ENCODE results near the gene MTFMT.

MTFMT gene

GRCh38 chr15:65056868-65057548 is 27.6 kb upstream of the MTFMT start:
- no peaks in the 10 kb centered on the region for H3K36me3 ChIP-seq (ENCODE audit: insufficient read depth, low read length)
- no peak overlapping the region for H3K4me3 ChIP-seq
- TF ChIP-seq FOXP2 (optimal IDR thresholded peaks at IDR 0.05; ENCODE audit: control extremely low read depth, extremely low read length, insufficient read depth) (no peak), EZH2 (IDR thresholded peaks at IDR 0.05) (no peak), POLR2AphosphoS5 (IDR thresholded peaks at IDR 0.05; ENCODE audit: borderline replicate concordance, low read depth, low read length) (no peak)
- H3K9me3 ChIP-seq (ENCODE audit: low read depth, low read length): no peaks in the 10 kb centered on the region
- no peak for DNase-seq (ENCODE audit: low read depth, low spot score)
- no peak overlapping the region for H3K27ac ChIP-seq
- H3K9ac ChIP-seq (ENCODE audit: insufficient read length): no peak overlapping the region

GRCh38 chr15:65056106-65056505 is 26.7 kb upstream of the MTFMT start:
- TF ChIP-seq POLR2AphosphoS5 (IDR thresholded peaks at IDR 0.05; ENCODE audit: borderline replicate concordance, low read depth, low read length) (no peak), EZH2 (IDR thresholded peaks at IDR 0.05) (no peak), FOXP2 (optimal IDR thresholded peaks at IDR 0.05; ENCODE audit: control extremely low read depth, extremely low read length, insufficient read depth) (no peak)
- H3K9me3 ChIP-seq (ENCODE audit: low read depth, low read length): no peaks in the 10 kb centered on the region
- H3K36me3 ChIP-seq (ENCODE audit: insufficient read depth, low read length): no peaks in the 10 kb centered on the region
- no peak overlapping the region for H3K27ac ChIP-seq
- no peak overlapping the region for H3K4me3 ChIP-seq
- no peak for DNase-seq (ENCODE audit: low read depth, low spot score)
- no peak overlapping the region for H3K9ac ChIP-seq (ENCODE audit: insufficient read length)

- Histone ChIP-seq H3K9me3 (ENCODE audit: low read depth, low read length) (no peaks in the 10 kb centered on the region), H3K36me3 (ENCODE audit: insufficient read depth, low read length) (no peaks in the 10 kb centered on the region), H3K27ac (no peak overlapping the region), H3K4me3 (no peak overlapping the region), H3K9ac (ENCODE audit: insufficient read length) (no peak overlapping the region)
- TF ChIP-seq POLR2AphosphoS5 (IDR thresholded peaks at IDR 0.05; ENCODE audit: borderline replicate concordance, low read depth, low read length) (no peak), EZH2 (IDR thresholded peaks at IDR 0.05) (no peak), FOXP2 (optimal IDR thresholded peaks at IDR 0.05; ENCODE audit: control extremely low read depth, extremely low read length, insufficient read depth) (no peak)
- no peak for DNase-seq (ENCODE audit: low read depth, low spot score)
These were observed 25.9 kb upstream of the MTFMT start for GRCh38 chr15:65055201-65055870.

GRCh38 chr15:65054333-65055200 is 25.1 kb upstream of the MTFMT start:
- DNase-seq (ENCODE audit: low read depth, low spot score): no peak
- Histone ChIP-seq H3K27ac (no peak overlapping the region), H3K36me3 (ENCODE audit: insufficient read depth, low read length) (no peaks in the 10 kb centered on the region), H3K9me3 (ENCODE audit: low read depth, low read length) (no peaks in the 10 kb centered on the region), H3K9ac (ENCODE audit: insufficient read length) (no peak overlapping the region), H3K4me3 (no peak overlapping the region)
- no peak for TF ChIP-seq POLR2AphosphoS5 (IDR thresholded peaks at IDR 0.05; ENCODE audit: borderline replicate concordance, low read depth, low read length)
- TF ChIP-seq EZH2 (IDR thresholded peaks at IDR 0.05): no peak

- TF ChIP-seq POLR2AphosphoS5 (IDR thresholded peaks at IDR 0.05; ENCODE audit: borderline replicate concordance, low read depth, low read length) (no peak), EZH2 (IDR thresholded peaks at IDR 0.05) (no peak), FOXP2 (optimal IDR thresholded peaks at IDR 0.05; ENCODE audit: control extremely low read depth, extremely low read length, insufficient read depth) (no peak)
- no peaks in the 10 kb centered on the region for H3K36me3 ChIP-seq (ENCODE audit: insufficient read depth, low read length)
These were observed 23.5 kb upstream of the MTFMT start for GRCh38 chr15:65052956-65053355.

GRCh38 chr15:65051266-65051665 is 21.8 kb upstream of the MTFMT start:
- no peaks in the 10 kb centered on the region for H3K36me3 ChIP-seq (ENCODE audit: insufficient read depth, low read length)
- no peak for TF ChIP-seq FOXP2 (optimal IDR thresholded peaks at IDR 0.05; ENCODE audit: control extremely low read depth, extremely low read length, insufficient read depth)
- TF ChIP-seq EZH2 (IDR thresholded peaks at IDR 0.05): no peak
- no peak for TF ChIP-seq POLR2AphosphoS5 (IDR thresholded peaks at IDR 0.05; ENCODE audit: borderline replicate concordance, low read depth, low read length)
- no peak overlapping the region for H3K27ac ChIP-seq
- H3K9me3 ChIP-seq (ENCODE audit: low read depth, low read length): no peaks in the 10 kb centered on the region
- no peak overlapping the region for H3K4me3 ChIP-seq
- H3K9ac ChIP-seq (ENCODE audit: insufficient read length): no peak overlapping the region
- no peak for DNase-seq (ENCODE audit: low read depth, low spot score)

More at GRCh38 chr15:65052956-65053355, 23.5 kb upstream of the MTFMT start:
- H3K9me3 ChIP-seq (ENCODE audit: low read depth, low read length): no peaks in the 10 kb centered on the region
- no peak overlapping the region for H3K27ac ChIP-seq
- no peak overlapping the region for H3K4me3 ChIP-seq
- no peak for DNase-seq (ENCODE audit: low read depth, low spot score)
- no peak overlapping the region for H3K9ac ChIP-seq (ENCODE audit: insufficient read length)

GRCh38 chr15:65050270-65050669 is 20.8 kb upstream of the MTFMT start:
- H3K9me3 ChIP-seq (ENCODE audit: low read depth, low read length): no peaks in the 10 kb centered on the region
- H3K36me3 ChIP-seq (ENCODE audit: insufficient read depth, low read length): no peaks in the 10 kb centered on the region
- H3K27ac ChIP-seq: no peak overlapping the region
- H3K9ac ChIP-seq (ENCODE audit: insufficient read length): no peak overlapping the region
- H3K4me3 ChIP-seq: no peak overlapping the region
- no peak for DNase-seq (ENCODE audit: low read depth, low spot score)
- no peak for TF ChIP-seq FOXP2 (optimal IDR thresholded peaks at IDR 0.05; ENCODE audit: control extremely low read depth, extremely low read length, insufficient read depth)
- TF ChIP-seq POLR2AphosphoS5 (IDR thresholded peaks at IDR 0.05; ENCODE audit: borderline replicate concordance, low read depth, low read length): no peak

GRCh38 chr15:65049418-65049840 is 20.0 kb upstream of the MTFMT start:
- Histone ChIP-seq H3K36me3 (ENCODE audit: insufficient read depth, low read length) (no peaks in the 10 kb centered on the region), H3K27ac (no peak overlapping the region), H3K4me3 (peak overlapping the region; percentile 70), H3K9me3 (ENCODE audit: low read depth, low read length) (no peaks in the 10 kb centered on the region), H3K9ac (ENCODE audit: insufficient read length) (no peak overlapping the region)
- no peak for TF ChIP-seq POLR2AphosphoS5 (IDR thresholded peaks at IDR 0.05; ENCODE audit: borderline replicate concordance, low read depth, low read length)
- no peak for TF ChIP-seq FOXP2 (optimal IDR thresholded peaks at IDR 0.05; ENCODE audit: control extremely low read depth, extremely low read length, insufficient read depth)
- TF ChIP-seq EZH2 (IDR thresholded peaks at IDR 0.05): no peak
- DNase-seq (ENCODE audit: low read depth, low spot score): peak; percentile 86

Measured in SK-N-MC (cell line).